H1 (cell line): ENCODE data around the gene SLC6A18. TPM values are rescaled to one million over a fixed set of nuclear protein-coding genes. Genes with fewer than 3 reads are reported as not detected.

Experiments
- ATF2 ChIP-seq: IDR thresholded peaks from 2 replicates; pipeline ENCODE4 v1.6.1; 2012; ENCODE audit warnings: low read length, inconsistent platforms
- KDM1A ChIP-seq: fragments of 200-600, 300-600 bp; sonication (generic); IDR thresholded peaks from 2 replicates; pipeline ENCODE4 v1.7.1; 2016; ENCODE audit warnings: mild to moderate bottlenecking, low read length, borderline replicate concordance
- SIX5 ChIP-seq: IDR thresholded peaks from 2 replicates; pipeline ENCODE4 v1.6.1; 2011; ENCODE audit warnings: mild to moderate bottlenecking, low read depth, low read length
- SP4 ChIP-seq: IDR thresholded peaks from 2 replicates; pipeline ENCODE4 v1.6.1; 2012; ENCODE audit warnings: low read length, inconsistent platforms
- TCF12 ChIP-seq: IDR thresholded peaks from 2 replicates; pipeline ENCODE4 v1.6.1; 2011; ENCODE audit warnings: low read depth, mild to moderate bottlenecking, low read length
- polyA plus RNA-seq, 7 experiments: library from polyadenylated mRNA; depleted of rRNA in 3 of 7; stranded (reverse) in 5 of 7; unstranded in 2 of 7; fragments of >200 nt in 5 of 7; fragments of 200-250 nt in 2 of 7; gene quantifications; 1 replicate in 5 of 7; 2 replicates in 1 of 7; 4 replicates in 1 of 7; pipeline versions ENCODE4 v1.2.1 to v1.2.3, GENCODE V29; 2011 to 2013; ENCODE audit warnings: missing spikeins in 2 of 7, mixed read lengths in 2 of 7
- total RNA-seq: library from RNA; stranded (reverse); fragmentation: NEBNext Ultra II Directional; extraction: Animal tissue kit (Norgen Biotek cat#: 25700); gene quantifications from 2 replicates; pipeline ENCODE4 v1.2.1, GENCODE V29; 2021

SLC6A18 gene
- total and polyA plus RNA-seq, 2 of the 8 experiments (the other 6 are each of a cell fraction or from before 2014, with no cell fraction given): not detected

GRCh38 chr5:1259806-1260480 lies 34.8 kb downstream of the SLC6A18 start (continued):
- no peak for TF ChIP-seq KDM1A
- TF ChIP-seq TCF12: no peak
- TF ChIP-seq SIX5: no peak
- TF ChIP-seq ATF2: no peak
- no peak for TF ChIP-seq SP4
